Stimulated activated CD4-positive, alpha-beta T cell treated with anti-CD3 and anti-CD28 coated beads, TNF-alpha, amount 100 ng/mL, for 1 hour (primary cell): ENCODE results near the gene SDCCAG8.
"Not testable (repeated sequence)": the region's sequence is repeated elsewhere in the genome, so short reads cannot be mapped to it uniquely, and the experiment has no call there.

ENCODE experiments used
- DNase-seq, 3 donors: peaks; one replicate each; pipeline ENCODE4 v3.0.0-alpha.2; 2020; ENCODE audit warnings: low read depth in 3 of 3, low spot score in 1 of 3

SDCCAG8 gene

DNA sequence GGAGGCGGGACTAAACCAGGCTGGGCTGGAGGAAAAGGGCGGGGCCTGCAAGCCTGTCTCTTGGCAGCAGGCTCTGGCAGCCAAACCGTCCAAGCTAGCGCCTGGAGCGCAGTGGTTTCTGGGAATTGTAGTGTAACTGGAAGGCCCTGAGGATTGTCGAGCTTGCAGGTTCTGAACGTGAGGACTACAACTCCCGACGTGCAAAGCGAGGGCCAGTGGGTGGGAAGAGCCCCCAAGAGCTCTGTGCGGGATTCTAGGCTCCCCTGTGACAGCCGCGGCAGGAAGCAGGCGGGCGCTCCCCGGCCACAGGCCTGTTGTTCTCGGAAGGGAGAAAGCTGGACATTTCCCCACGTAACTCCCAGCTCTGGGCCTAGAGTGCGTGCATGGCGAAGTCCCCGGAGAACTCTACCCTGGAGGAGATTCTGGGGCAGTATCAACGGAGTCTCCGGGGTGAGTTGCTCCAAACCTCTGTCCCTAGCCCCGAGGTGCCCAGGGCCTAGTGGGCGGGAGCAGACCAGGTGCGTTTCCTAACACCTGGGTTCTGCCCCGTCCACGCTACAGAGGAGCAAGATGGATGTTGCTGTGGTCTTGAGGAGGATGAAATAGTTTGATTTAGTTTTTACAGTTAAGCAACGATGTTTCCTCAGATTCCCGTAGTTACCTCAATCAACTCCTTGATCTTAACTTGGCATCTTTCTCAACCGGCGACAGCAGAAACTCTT, at the start of gene SDCCAG8:
TSS of gene SDCCAG8 (plus strand) at position 251 of the 722 bp plus-strand sequence. CDS start at position 384, 133 bp downstream.
- peak; percentile 79 to 86 (median 82) for DNase-seq

DNA sequence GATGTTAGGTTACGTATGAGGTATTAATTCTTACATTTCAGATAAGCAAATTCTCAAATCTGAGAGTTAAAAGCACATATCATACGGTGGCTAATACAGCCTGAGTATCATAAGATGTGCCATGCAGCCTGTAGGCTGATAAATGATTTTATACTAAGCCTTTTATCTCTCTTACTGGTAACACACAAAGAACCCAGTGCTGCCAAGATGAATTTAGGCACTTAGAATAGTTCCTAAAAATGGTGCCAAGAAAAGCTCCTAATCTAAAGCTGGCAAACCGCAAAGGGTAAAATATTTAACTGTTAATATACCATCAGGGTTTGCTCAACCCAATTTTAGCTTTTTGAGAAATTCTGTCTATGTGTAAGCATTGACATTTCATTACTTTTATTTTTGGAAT, 43.9 kb upstream of the SDCCAG8 start:
- not testable (repeated sequence) for DNase-seq

DNA sequence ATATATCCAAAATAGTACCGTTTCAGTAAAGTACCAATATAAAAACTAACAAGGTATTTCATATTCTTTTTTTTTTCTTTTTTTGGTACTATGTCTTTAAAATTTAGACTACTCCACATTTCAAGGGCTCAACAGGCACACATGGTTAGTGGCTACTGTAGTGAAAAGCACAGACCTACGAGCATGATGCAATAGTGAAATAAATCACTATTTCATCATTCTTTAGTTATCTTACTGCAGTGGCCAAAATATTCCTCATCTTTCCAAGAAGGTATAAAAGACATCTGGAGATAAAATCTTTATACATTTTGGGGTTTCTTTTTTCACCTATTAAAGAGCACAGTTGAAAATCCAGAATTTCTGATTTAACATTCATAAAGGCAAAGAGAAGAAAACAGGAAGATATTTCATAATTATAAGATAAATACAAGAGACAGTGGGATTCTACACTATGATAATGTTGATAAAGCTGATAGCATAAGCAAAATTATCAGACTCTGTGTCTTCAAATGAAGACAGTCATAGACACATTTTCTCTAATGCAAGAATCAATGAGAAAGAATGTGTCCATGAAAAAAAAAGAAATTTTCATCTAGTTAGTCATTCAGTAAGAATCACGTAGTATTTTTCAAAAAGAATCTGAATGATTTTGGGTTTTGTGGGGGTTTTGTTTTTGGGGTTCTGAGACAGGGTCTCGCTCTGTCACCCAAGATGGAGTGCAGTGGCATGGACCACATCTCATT, 42.6 kb upstream of the SDCCAG8 start:
- DNase-seq, result no peak

DNA sequence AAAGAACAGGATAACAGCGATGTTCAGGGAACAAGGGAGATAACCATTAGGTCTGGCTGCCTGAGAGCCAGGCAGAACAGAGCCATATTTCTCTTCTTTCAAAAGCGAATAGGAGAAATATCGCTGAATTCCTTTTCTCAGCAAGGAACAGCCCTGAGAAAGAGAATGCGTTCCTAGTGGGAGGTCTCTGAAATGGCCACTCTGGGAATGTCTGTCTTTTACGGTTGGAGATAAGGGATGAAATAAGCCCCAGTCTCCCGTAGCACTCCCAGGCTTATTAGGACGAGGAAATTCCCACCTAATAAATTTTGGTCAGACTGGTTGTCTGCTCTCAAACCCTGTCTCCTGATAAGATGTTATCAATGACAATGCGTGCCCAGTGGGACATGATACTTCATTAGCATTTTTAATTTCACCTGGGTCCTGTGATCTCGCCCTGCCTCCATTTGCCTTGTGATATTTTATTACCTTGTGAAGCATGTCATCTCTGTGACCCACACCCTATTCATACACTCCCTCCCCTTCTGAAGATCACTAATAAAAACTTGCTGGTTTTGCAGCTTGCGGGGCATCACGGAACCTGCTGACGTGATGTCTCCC, 40.5 kb upstream of the SDCCAG8 start:
- DNase-seq, result not testable (repeated sequence)

DNA sequence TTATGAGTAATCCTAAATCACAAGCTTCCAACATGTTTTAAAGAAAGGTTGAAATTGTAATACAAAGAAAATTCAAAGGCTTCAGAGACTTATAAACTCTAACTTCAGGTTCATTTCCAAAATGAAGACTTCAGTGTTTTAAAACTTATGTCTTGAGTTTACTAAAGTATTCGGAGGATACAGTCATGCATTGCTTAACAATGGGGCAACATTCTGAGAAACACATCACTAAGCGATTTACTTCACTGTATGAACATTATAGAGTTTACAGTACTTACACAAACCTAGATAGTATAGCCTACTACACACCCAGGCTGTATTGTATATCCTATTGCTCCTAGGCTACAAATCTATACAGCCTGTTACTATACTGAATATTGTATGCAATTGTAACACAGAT, 39.1 kb upstream of the SDCCAG8 start:
- DNase-seq, result no peak

DNA sequence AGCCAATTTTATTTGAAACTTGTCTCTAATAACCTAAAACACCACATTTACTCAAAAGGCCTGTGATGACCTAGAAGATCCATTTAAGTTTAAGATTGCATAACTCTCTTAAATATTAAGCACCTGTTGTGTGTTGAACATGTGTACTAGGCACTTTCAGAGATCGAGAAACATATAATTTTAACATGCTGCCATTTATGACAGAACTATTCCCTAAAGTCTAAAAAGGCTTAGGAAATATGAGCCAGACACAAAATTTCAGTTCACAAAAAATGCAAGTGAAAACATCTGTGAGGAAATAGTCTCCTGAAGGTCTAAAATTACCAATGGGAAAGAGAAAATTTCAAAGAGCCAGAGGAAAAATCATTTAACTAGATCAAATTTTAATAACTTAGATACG, 38.5 kb upstream of the SDCCAG8 start:
- no peak for DNase-seq

DNA sequence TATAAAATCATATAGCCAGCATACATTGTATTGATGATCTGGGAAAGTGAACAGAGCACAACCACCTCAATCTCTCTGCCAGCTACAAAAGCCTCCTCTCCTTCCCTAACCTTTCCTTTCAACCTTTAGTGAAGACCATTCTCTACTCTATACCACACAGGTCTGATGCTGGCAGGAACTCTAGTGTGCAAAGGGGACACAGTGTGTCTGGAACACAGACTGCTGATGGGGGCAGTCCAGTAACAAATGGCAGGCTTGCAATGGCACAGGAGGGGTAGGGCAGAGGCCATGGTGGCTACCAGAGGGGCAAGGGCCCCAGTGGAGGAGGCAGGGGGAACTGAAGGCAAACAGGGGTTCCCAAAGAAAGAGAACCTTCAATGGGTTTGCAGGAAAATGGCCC, 37.8 kb upstream of the SDCCAG8 start:
- DNase-seq, result no peak

DNA sequence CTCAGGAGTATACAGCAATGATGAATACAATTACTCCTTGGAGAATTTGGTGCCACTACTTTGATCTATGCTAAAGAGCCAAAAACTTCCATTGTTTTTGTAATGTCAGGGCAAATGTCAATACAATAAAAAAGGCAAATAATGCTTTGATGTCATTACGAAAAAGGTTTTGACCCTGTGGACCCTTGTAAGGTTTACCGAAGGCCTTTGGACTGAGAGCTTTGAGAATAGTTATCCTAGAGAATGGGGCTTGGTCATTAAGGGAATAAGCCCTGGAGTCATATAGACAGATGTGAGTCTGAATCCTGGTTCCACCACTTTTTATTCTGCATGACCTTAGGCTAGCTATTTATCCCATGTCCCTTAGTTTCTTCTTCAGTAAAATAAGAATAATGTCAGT, 28.2 kb upstream of the SDCCAG8 start:
- no peak for DNase-seq

DNA sequence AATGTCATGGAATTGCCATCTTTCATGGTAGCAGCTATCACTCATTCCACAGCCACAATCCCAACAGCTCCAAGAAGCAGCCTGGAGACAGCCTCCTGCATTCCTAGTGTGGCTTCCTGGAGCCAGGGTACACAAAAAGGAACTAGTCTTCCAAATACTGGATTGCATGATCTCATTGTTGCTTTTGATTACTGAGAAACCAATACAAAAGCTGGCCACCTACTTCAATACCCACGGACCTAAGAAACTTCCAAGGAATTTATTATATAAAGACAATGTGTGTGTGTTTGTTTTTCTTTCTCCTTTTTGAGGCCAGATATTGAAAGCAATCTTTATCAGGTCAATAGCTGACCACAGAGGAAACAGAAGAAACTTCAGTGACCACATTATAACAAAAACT, 26.3 kb upstream of the SDCCAG8 start:
- no peak for DNase-seq

DNA sequence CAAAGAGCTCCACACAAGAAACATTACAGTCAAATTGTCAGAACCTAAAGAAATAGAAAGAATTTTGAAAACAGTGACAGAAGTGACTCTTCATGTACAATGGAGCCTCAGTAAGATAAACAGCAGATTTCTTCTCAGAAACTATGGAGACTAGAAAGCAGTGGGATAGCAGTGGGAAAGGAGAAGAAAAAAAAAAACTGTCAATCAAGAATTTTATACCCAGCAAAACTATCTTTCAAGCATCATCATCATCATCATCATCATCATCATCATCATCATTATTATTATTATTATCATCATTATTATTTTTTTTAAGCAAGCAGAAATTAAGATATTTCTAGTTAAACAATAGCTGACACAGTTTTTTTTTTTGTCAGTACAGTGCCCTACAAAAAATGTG, 24.9 kb upstream of the SDCCAG8 start:
- no peak for DNase-seq

DNA sequence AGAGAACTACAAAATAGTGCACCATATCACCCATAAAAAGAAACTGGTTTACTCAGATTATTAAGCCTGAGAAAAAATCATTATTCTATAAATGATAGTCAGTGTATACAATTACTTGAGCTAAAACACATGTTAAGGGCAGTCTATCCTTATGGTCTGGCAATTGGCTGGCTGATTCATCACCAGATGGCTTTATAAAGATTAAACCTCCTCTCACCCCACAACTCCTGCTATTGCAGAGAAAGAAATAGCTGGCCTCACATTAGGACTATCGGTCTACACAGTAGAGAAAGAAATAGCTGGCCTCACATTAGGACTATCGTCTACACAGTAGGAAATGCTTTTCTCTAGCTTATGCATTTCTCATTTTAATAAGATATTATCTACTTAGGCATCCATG, 21.9 kb upstream of the SDCCAG8 start:
- no peak for DNase-seq

DNA sequence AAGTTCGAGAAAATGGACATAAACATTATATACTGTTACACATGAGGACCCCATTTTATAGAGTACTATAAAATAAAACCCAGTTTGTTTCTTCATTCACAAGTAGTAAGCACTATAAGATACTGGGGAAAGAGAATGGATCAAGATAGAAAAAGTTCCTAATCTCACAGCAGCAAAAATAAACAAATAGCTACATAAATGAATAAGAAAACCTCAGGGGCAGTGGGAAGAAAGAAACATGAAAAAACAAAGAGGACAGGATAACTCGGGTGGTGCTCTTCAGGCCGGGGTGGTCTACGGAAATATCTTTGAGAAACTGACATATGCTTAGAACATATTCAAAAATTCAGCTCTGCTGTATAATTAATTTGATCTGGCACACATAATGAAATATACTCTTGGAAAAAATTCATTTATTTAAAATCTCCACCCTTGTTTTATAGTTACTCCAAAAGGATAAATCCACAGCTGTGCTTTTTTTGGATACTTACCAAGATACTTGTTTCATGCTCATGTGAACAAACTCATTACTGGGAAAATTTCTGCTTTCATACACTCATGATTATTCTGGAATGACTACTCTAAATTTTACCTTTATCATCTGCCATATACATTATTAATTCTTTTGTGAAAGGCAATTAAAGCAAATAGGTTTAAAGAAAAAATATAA, 20.7 kb upstream of the SDCCAG8 start:
- no peak for DNase-seq

DNA sequence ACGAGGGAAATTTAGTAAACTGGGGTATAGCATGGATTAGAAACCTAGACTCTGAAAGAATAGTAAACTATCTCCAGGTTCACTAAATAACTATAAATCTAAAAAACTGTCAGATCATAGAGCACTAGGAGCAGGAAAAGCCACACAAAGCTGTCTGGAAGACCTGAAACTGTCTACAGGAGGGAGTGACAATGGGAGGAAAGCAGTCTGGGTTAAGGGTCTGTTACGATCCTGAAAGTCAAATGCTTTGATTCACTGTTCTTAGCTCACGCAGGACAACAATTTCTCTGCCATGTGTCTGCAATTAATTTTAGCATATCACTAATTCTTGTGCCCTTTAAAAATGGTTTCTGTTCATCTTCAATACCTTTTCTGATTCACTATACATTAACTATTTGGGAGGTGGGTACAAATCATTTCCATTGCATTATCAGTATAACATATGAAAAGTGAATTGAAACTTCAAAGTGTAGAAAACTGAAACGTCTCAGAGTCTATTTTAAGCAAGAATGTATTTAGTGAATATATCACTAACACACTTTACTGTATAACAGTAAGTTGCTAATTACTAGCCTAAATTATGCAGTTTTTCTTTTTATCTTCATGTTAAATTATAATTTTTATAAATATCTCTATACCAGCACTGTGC, 19.1 kb upstream of the SDCCAG8 start:
- no peak for DNase-seq

DNA sequence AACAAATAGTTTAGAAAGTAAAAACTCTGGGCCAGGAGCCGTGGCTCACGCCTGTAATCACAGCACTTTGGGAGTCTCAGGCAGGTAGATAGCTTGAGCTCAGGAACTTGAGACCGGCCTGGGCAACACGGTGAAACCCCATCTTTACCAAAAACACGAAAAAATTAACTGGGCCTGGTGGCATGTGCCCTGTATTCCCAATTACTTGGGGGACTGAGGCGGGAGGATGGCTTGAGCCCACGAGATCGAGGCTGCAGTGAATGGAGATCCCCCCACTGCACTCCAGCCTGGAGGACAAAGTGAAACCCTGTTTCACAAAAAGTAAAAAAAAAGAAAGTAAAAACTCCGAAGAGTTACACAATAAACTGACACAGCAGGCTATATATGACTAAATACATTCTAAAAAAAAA, 11.4 kb upstream of the SDCCAG8 start:
- no peak for DNase-seq

DNA sequence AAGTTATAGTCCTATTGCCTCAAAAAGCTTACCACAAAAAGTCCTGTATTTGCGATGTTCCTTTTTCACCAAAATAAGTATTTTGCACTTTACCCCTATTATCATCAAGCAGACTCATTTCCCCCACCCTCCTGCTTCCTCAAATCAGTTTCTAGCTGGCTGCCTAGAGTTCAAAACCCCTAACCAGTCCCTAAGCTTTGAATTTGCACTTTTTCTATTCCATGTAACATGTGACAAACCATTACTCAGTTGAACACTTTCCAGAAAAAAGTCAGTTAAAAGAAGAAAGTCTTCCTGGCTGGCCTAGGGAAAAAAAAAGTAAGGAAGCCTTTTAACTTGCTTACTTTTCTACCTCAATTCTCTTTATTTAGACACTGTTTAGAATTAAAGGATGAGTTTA, 8.9 kb upstream of the SDCCAG8 start:
- no peak for DNase-seq

DNA sequence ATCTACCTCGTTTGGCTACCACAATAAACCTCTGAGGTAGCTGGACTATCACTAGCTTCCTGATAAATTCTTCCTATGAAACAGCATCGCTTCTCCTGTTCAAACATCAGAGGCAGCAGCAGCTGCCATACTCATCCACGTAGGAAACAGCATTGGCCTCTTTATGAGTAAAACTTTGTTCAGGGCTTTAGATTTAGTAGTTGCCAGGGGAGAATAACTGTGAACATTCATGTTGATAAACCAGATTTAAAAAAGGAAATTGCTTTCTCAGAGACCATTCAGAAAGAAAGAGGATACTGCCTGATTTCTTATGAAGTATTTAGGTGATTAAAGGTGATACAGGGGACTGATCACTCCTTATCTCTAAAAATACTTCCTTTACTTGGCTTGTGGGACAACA, 7.9 kb upstream of the SDCCAG8 start:
- DNase-seq, result no peak

DNA sequence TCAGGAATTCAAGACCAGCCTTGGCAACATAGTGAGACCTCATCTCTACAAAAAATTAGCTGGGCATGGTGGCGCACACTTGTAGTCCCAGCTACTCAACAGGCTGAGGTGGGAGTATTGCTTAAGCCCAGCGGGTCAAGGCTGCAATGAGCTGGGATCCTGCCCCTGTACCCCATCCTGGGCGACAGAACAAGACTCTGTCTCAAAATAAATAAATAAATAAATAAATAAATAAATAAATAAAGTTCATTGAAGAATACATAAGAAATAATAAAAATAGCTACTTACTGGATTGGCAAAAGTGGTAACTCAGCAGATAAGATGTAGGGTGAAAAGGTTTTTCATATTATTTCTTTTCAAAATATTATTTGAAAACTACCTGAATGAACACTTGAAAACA, 6.6 kb upstream of the SDCCAG8 start:
- DNase-seq, result no peak

DNA sequence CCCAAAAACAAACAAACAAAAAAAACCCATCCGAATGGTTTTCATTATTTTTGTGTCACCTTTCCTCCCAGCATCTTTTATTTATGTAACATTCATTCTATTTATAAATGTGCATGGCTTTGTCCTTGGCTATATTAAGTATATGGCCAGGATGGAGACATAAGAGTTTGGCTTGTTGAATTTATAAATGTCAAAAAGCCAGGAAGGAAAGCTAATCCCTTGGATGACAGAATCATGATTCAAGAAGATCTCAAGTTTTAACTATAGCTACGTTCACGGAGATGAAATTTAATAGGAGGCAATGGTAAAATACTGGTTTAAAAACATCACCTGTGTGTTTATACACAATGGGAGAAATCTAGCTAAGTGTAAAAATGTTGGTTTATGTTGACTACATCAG, 5.7 kb upstream of the SDCCAG8 start:
- no peak for DNase-seq

DNA sequence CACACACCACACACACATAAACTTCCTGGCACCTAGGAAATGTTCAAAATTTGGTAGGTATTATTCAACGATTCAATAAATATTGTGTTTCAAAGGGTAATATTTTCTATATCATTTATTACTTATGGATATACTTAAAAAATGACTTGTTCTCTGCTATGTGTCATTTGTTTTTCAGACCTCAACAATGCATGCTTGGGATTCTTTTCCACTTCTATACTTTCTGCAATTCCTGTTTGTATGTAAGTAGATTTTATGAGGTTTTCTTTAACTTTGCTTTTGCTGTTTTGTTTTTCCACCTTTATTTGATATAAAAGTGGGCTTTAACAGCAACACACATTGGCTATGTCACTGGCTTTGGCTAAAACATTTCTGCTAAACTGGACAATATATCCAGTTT, 4.3 kb upstream of the SDCCAG8 start:
- no peak for DNase-seq

DNA sequence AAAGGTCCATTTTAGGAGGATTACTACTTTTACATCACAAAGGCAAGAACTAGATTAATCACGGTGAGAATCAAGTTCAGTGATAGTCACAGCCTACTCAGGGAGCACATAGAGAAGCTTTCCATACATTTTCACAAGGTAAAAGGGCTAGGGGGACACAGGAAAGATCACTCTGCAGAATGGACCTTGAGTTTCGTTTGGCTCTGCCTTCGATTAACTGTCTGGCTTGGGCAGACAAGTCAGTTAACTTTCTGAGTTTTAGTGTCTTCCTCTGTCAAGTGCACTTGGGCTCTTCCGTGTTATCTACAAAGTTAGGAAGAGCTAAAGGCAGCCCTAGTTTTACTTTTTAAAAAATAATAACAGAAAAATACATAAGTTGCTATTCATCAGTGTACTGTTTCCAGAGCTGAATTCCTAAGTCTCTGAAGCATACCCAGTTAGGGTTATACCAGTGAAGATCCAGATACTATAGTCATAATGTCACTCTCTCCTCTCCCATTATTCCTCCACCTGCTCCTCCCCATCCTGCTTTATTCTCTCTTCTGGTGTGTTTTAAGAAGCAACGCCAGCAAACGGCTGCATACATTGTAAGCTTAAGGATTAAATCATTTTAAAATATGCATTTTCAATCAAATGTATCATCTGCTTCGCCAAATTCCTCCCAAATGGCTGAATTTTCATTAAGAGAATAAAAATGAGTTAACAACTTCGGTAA, 2.5 kb upstream of the SDCCAG8 start:
- DNase-seq, result no peak

DNA sequence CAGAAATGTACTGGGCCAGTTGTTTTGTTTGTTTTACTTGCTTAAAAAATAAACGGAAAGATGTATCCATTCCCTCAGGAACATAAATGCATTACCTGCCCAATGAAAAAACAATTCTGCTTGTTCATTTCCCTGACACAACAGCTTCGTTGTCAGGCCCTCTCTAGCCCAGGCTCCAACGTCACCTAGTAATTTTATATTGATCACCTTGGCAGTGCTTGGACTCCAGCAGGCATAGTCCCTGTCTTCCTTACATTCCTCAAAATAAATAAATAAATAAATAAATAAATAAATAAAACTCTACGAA, 2.0 kb upstream of the SDCCAG8 start:
- DNase-seq, result no peak
